Pulmonary artery endothelial cell (primary cell): ENCODE measurements around the gene PI16. TPM values are rescaled to one million over a fixed set of nuclear protein-coding genes. Genes with fewer than 3 reads are reported as not detected.

ENCODE experiments used
- DNase-seq: peaks from one replicate; pipeline ENCODE4 v3.0.0-alpha.2; 2011; ENCODE audit warnings: low read depth, low spot score
- total RNA-seq: library from RNA; depleted of rRNA; stranded (reverse); fragments of >200 nt; gene quantifications from 2 replicates; pipeline ENCODE4 v1.2.3, GENCODE V29; 2014

PI16 gene
- under 0.01 TPM in 1 of 2 replicates, not detected in the other for total RNA-seq

GRCh38 chr6:36954262-36954931 lies at the start of gene PI16:
PI16 (plus strand) TSS chr6:36954738; CDS start chr6:36954761, 23 bp downstream.
- no peak for DNase-seq

GRCh38 chr6:36904851-36905393 lies 49.6 kb upstream of the PI16 start:
- DNase-seq = no peak

- no peak for DNase-seq
These were observed 47.8 kb upstream of the PI16 start for GRCh38 chr6:36906539-36907325.

- DNase-seq = no peak
These were observed 46.8 kb upstream of the PI16 start for GRCh38 chr6:36907781-36908180.

- DNase-seq = no peak
These were observed 45.8 kb upstream of the PI16 start for GRCh38 chr6:36908747-36909146.

- no peak for DNase-seq
These were observed 42.5 kb upstream of the PI16 start for GRCh38 chr6:36912030-36912454.

- no peak for DNase-seq
These were observed 42.0 kb upstream of the PI16 start for GRCh38 chr6:36912586-36912985.

GRCh38 chr6:36913082-36913481 lies 41.5 kb upstream of the PI16 start:
- no peak for DNase-seq

GRCh38 chr6:36914227-36914794 lies 40.2 kb upstream of the PI16 start:
- DNase-seq = peak; percentile 65

- DNase-seq = no peak
These were observed 38.9 kb upstream of the PI16 start for GRCh38 chr6:36915599-36915998.

GRCh38 chr6:36916126-36916525 lies 38.4 kb upstream of the PI16 start:
- no peak for DNase-seq

GRCh38 chr6:36917541-36918193 lies 36.9 kb upstream of the PI16 start:
- DNase-seq = no peak

GRCh38 chr6:36920049-36920448 lies 34.5 kb upstream of the PI16 start:
- no peak for DNase-seq

GRCh38 chr6:36920546-36920945 lies 34.0 kb upstream of the PI16 start:
- no peak for DNase-seq

GRCh38 chr6:36924131-36924530 lies 30.4 kb upstream of the PI16 start:
- DNase-seq = no peak

- DNase-seq = no peak
These were observed 29.7 kb upstream of the PI16 start for GRCh38 chr6:36924778-36925374.

GRCh38 chr6:36925809-36926208 lies 28.7 kb upstream of the PI16 start:
- no peak for DNase-seq

- no peak for DNase-seq
These were observed 27.6 kb upstream of the PI16 start for GRCh38 chr6:36926708-36927513.

GRCh38 chr6:36927691-36928546 lies 26.6 kb upstream of the PI16 start:
- no peak for DNase-seq

- no peak for DNase-seq
These were observed 26.0 kb upstream of the PI16 start for GRCh38 chr6:36928547-36928918.
